Measurements from ENCODE around the gene NEURL1B. TPM values are rescaled to one million over a fixed set of nuclear protein-coding genes. Genes with fewer than 3 reads are reported as not detected.

The NEURL1B gene
- total and polyA plus RNA-seq, 10 donors: 0.26 to 2.5 (median 1.2) TPM

DNA sequence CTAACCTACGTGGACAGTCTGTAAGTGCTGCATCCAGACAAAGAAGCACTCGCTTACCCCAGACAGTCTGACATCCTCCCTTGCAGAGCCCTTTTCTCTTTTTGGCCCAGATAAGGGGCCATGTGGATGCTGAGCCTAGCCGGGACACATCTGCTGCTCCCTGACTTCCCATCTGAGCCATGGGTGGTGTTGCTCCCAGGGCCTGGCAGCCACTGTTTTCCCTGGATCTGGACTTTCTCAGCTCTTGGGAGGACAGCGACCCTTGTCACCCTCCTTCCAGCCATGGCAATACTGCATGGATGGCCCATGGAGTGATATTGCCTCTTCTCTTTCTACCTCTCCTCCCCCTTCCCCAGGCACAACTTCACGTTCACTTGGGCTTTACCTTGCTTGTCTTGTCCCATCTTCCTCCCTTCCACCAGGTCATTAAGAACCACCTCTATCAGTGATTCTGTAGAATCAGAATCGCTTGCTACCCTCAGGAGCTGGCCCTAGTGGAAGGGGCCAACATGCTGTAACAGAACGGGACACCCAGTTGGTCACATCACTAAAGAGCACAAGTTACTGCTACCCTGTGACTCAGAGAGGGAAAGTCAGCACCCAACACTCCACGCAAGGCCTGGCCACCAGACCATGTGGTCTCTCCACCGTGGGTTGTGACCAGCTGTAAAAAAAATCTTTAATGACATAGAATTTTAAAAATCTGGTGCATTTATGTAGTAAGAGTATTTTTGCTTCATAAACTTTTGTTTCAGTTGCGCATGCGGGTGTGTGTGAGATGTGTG is 4.4 kb downstream of the NEURL1B start:
- no peak overlapping the region for H3K4me3 ChIP-seq
- no peak for TF ChIP-seq POLR2A (IDR thresholded peaks at IDR 0.05)
- no peak for TF ChIP-seq POLR2AphosphoS5 (IDR thresholded peaks at IDR 0.05)
- H3K9me3 ChIP-seq: no peaks in the 10 kb centered on the region
- intact Hi-C loops (cut with DNase I; ENCODE audit: low total_unique reads): no loop called here
- no peak overlapping the region for H3K27ac ChIP-seq
- H3K4me1 ChIP-seq: peaks cover 10 to 33% (median 14%) of the 10 kb centered on the region in 6 donors
- DNase-seq: peak; percentile 38
- peaks cover 0 to 47% (median 20%) of the 10 kb centered on the region in 7 donors for H3K27me3 ChIP-seq (replicated peaks in 1 of 7)
- H3K36me3 ChIP-seq: no peaks in the 10 kb centered on the region
- WGBS, 5 donors: 85 to 92% (median 88%) methylated on average over 11 of the region's 11 CpGs

DNA sequence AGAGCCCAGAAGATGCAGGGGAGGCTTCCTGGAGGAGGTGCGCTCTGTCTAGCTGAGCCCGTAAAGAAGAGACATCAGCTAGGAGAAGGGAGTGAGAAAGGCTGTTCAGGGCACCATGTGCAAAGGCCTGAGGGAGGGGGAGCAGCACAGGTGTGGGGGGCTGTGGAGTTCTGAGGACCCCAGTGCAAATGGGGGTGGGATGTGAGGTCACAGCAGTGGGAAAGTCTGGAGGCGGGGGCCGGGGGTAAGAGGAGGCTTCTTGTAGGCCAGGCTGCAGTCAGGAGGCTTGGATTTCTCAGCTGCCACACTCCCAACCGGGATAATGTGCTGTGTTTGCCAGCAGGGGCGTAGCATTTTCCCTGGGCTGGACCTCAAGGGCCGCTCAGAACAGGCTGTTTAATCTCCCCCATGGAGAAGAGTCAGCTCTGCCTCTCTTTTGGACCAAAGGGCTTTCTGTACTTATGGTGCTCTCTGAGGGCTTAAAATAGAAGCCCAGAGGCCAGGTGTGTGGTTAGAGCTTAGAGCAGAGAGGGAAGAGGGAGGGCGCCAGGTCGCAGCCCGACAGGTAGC is 5.7 kb downstream of the NEURL1B start:
- peaks cover 0 to 20% (median 2%) of the 10 kb centered on the region in 6 donors for H3K4me1 ChIP-seq
- WGBS, 5 donors: 85 to 93% (median 87%) methylated on average over 9 to 10 of the region's 10 CpGs
- no peaks in the 10 kb centered on the region for H3K36me3 ChIP-seq
- no peak overlapping the region for H3K4me3 ChIP-seq
- peaks cover 0 to 34% (median 8%) of the 10 kb centered on the region in 7 donors for H3K27me3 ChIP-seq (replicated peaks in 1 of 7)
- H3K27ac ChIP-seq: no peak overlapping the region
- peak; percentile 35 for DNase-seq
- H3K9me3 ChIP-seq: no peaks in the 10 kb centered on the region
- intact Hi-C loops (cut with DNase I; ENCODE audit: low total_unique reads): no loop called here
- TF ChIP-seq, protein P1, sequence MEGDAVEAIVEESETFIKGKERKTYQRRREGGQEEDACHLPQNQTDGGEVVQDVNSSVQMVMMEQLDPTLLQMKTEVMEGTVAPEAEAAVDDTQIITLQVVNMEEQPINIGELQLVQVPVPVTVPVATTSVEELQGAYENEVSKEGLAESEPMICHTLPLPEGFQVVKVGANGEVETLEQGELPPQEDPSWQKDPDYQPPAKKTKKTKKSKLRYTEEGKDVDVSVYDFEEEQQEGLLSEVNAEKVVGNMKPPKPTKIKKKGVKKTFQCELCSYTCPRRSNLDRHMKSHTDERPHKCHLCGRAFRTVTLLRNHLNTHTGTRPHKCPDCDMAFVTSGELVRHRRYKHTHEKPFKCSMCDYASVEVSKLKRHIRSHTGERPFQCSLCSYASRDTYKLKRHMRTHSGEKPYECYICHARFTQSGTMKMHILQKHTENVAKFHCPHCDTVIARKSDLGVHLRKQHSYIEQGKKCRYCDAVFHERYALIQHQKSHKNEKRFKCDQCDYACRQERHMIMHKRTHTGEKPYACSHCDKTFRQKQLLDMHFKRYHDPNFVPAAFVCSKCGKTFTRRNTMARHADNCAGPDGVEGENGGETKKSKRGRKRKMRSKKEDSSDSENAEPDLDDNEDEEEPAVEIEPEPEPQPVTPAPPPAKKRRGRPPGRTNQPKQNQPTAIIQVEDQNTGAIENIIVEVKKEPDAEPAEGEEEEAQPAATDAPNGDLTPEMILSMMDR (IDR thresholded peaks at IDR 0.05 in 8 of 11, conservative IDR thresholded peaks at IDR 0.05 in 3 of 11): no peak
- no peak for TF ChIP-seq POLR2AphosphoS5 (IDR thresholded peaks at IDR 0.05)
- TF ChIP-seq POLR2A (IDR thresholded peaks at IDR 0.05): no peak

DNA sequence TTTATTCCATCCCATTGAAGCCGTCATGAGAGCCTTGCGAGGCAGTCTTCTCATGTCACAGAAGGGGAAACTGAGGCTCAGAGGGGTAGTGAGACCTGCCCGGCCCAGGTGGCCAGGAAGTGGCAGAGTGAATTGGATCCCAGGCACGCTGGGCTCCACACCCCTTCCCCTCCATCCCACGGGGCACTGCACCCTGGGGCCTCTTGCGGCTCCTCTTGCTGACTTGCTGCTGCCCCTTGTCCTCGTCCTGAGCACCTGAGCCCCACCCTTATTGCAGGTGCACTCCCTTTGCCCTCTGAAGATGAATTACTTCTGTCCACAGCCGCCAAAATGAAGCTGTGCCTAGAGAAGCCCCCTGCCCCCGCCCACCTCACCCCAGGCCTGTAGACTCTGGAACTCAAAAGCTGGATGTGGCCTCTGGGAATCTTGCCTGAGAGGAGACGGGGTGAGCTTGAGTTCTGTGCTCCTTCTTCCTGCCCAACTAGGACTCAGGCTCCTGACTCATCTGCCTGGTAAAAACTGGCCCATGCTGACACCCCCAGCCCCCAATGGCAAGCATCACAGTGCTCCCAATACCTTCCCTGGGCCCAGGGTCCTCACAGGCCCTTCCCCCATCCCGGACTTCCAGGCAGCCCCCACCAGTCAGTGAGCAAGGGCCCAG is 6.4 kb downstream of the NEURL1B start:
- Histone ChIP-seq H3K4me3 (no peak overlapping the region), H3K27ac (no peak overlapping the region), H3K36me3 (no peaks in the 10 kb centered on the region), H3K9me3 (no peaks in the 10 kb centered on the region), H3K4me1 (peaks cover 0 to 15% (median 0%) of the 10 kb centered on the region in 6 donors), H3K27me3 (replicated peaks in 1 of 7) (peaks cover 0 to 27% (median 1%) of the 10 kb centered on the region in 7 donors)
- WGBS, 5 donors: 77 to 89% (median 86%) methylated on average over 9 to 11 of the region's 11 CpGs
- TF ChIP-seq, protein P1 (IDR thresholded peaks at IDR 0.05 in 8 of 11, conservative IDR thresholded peaks at IDR 0.05 in 3 of 11): no peak
- TF ChIP-seq POLR2A (IDR thresholded peaks at IDR 0.05) (no peak), POLR2AphosphoS5 (IDR thresholded peaks at IDR 0.05) (no peak)
- no peak for DNase-seq
- intact Hi-C loops (cut with DNase I; ENCODE audit: low total_unique reads): no loop called here

DNA sequence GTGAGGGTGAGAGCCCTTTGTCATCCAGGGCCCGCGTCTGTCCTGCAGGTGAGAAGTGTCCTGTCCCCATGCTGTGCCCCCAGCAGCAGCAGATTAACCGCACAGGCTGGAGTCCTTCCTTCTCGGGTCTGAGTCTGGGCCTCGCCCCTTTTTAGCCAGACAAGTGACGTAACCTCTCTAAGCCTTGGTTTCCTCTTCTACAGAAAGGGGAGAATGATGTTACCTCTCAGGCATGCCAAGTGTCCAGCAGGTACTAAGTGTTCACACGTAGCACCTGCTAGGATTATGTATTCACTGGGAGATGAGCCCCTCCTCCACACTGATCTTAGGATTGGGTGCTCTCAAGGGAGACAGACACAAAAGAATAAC is 6.9 kb downstream of the NEURL1B start:
- H3K27me3 ChIP-seq (replicated peaks in 1 of 7): peaks cover 0 to 22% (median 0%) of the 10 kb centered on the region in 7 donors
- 61 to 78% (median 76%) methylated on average over 4 to 7 of the region's 7 CpGs for WGBS, 5 donors
- no peak overlapping the region for H3K4me3 ChIP-seq
- intact Hi-C loops (cut with DNase I; ENCODE audit: low total_unique reads): no loop called here
- peaks cover 0 to 10% (median 0%) of the 10 kb centered on the region in 6 donors for H3K4me1 ChIP-seq
- no peak overlapping the region for H3K27ac ChIP-seq
- TF ChIP-seq, protein P1 (IDR thresholded peaks at IDR 0.05 in 8 of 11, conservative IDR thresholded peaks at IDR 0.05 in 3 of 11): no peak
- TF ChIP-seq POLR2AphosphoS5 (IDR thresholded peaks at IDR 0.05): no peak
- TF ChIP-seq POLR2A (IDR thresholded peaks at IDR 0.05): no peak
- no peaks in the 10 kb centered on the region for H3K36me3 ChIP-seq
- no peak for DNase-seq
- no peaks in the 10 kb centered on the region for H3K9me3 ChIP-seq

Data from spleen (tissue), 11 donors.